OCI-LY7 (cell line): ENCODE results near the gene GZF1.

ENCODE experiments used
- CTCF ChIP-seq: fragments of 200-600 bp; sonication (generic); conservative IDR thresholded peaks from 2 replicates; pipeline ENCODE4 v1.5.1; 2014; ENCODE audit warnings: mild to moderate bottlenecking, antibody characterized with exemption, low read length, moderate library complexity, mixed read lengths
- EZH2phosphoT487 ChIP-seq: fragments of 200-600 bp; sonication (generic); IDR thresholded peaks from 2 replicates; pipeline ENCODE4 v1.6.1; 2018; ENCODE audit warnings: low read depth, borderline replicate concordance, mild to moderate bottlenecking, mixed run types, antibody characterized with exemption, low read length, moderate library complexity, mixed read lengths

DNA sequence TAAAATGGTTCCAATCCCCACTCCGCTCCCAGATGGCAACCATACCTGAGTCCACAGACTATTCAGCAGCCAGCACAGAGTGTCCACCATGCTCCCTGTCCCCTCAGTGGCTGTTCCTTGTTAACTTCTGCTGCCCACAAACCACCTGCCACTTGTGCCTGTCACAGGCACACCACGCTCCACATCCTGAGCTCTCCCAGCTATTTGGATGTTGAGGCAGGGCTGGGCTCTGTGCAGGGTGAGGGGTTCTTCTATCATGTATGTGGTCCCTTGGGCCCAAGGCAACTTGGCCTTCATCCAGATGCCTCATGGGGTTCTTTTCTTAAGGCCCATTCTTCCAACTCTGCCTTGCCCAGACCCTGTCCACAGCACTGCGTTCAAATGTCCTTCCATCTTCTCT lies 45.4 kb upstream of the GZF1 start:
- TF ChIP-seq CTCF (no peak), EZH2phosphoT487 (no peak)
